OCI-LY3 (cell line): Measurements from ENCODE around the gene ATP8B3.

Source experiments
- H2AFZ ChIP-seq: fragments of 200-600, 300-600 bp; shearing (Covaris generic); 2 replicates; pipeline ENCODE4 v1.6.0; 2014; ENCODE audit warnings: antibody characterized with exemption, low read depth, low read length
- H3K27ac ChIP-seq: fragments of 200-600, 300-600 bp; sonication (generic); 2 replicates; pipeline ENCODE4 v1.5.1; 2014; ENCODE audit warnings: mild to moderate bottlenecking, low read length, moderate library complexity, mixed read lengths
- H3K27me3 ChIP-seq: fragments of 200-600, 300-600 bp; sonication (generic); 2 replicates; pipeline ENCODE4 v1.6.1; 2014; ENCODE audit warnings: low read depth, low read length, mixed read lengths
- H3K36me3 ChIP-seq: fragments of 200-600, 300-600 bp; sonication (generic); replicated peaks from 2 replicates; pipeline ENCODE3; 2014; ENCODE audit warnings: low read depth, low read length, mixed read lengths
- H3K4me1 ChIP-seq: fragments of 300-600, 200-600 bp; sonication (generic); 2 replicates; pipeline ENCODE4 v1.6.1; 2014; ENCODE audit warnings: low read length, mixed read lengths
- H3K4me2 ChIP-seq: fragments of 200-600, 300-600 bp; sonication (generic); 2 replicates; pipeline ENCODE4 v1.6.1; 2014; ENCODE audit warnings: low read length, mixed read lengths
- H3K4me3 ChIP-seq: fragments of 300-600, 200-600 bp; sonication (generic); 2 replicates; pipeline ENCODE4 v1.5.1; 2014; ENCODE audit warnings: antibody characterized with exemption, mild to moderate bottlenecking, low read length, moderate library complexity
- H3K79me2 ChIP-seq: fragments of 300-600, 200-600 bp; shearing (Covaris generic); 2 replicates; pipeline ENCODE4 v1.6.1; 2014; ENCODE audit warnings: mild to moderate bottlenecking, low read length, mixed read lengths
- H3K9ac ChIP-seq: fragments of 300-600, 200-600 bp; shearing (Covaris generic); 2 replicates; pipeline ENCODE4 v1.6.0; 2014; ENCODE audit warnings: mild to moderate bottlenecking, low read length, moderate library complexity
- H3K9me3 ChIP-seq: fragments of 200-600, 300-600 bp; shearing (Covaris generic); 2 replicates; pipeline ENCODE4 v1.6.1; 2014; ENCODE audit warnings: low read length, mixed read lengths; ENCODE audit not compliant: insufficient read depth
- H4K20me1 ChIP-seq: fragments of 200-600, 300-600 bp; sonication (generic); 2 replicates; pipeline ENCODE4 v1.6.1; 2016; ENCODE audit warnings: low read length, mixed read lengths; ENCODE audit not compliant: insufficient read depth
- CTCF ChIP-seq: fragments of 200-600, 300-600 bp; sonication (generic); IDR thresholded peaks from 2 replicates; pipeline ENCODE4 v1.5.1; 2014; ENCODE audit warnings: antibody characterized with exemption, low read length, low read depth
- EZH2phosphoT487 ChIP-seq: fragments of 200-600 bp; shearing (Covaris generic); IDR thresholded peaks from 2 replicates; pipeline ENCODE4 v1.6.1; 2018; ENCODE audit warnings: antibody characterized with exemption, mixed run types, low read depth

ATP8B3 gene

GRCh38 chr19:1850809-1851653 lies 39.0 kb upstream of the ATP8B3 start:
- no peak overlapping the region for H3K4me2 ChIP-seq
- TF ChIP-seq EZH2phosphoT487: no peak
- peak; percentile 35 for TF ChIP-seq CTCF
- peaks cover 48% of the 10 kb centered on the region for H3K4me1 ChIP-seq
- H3K36me3 ChIP-seq: no peaks in the 10 kb centered on the region
- H2AFZ ChIP-seq: no peak overlapping the region
- peaks cover 35% of the 10 kb centered on the region for H4K20me1 ChIP-seq
- no peak overlapping the region for H3K4me3 ChIP-seq
- no peaks in the 10 kb centered on the region for H3K9me3 ChIP-seq
- no peak overlapping the region for H3K9ac ChIP-seq
- peaks cover 69% of the 10 kb centered on the region for H3K79me2 ChIP-seq
- no peaks in the 10 kb centered on the region for H3K27me3 ChIP-seq
- H3K27ac ChIP-seq: no peak overlapping the region

GRCh38 chr19:1849886-1850398 lies 37.9 kb upstream of the ATP8B3 start:
- TF ChIP-seq CTCF (no peak), EZH2phosphoT487 (no peak)
- Histone ChIP-seq H3K27me3 (no peaks in the 10 kb centered on the region), H3K4me3 (no peak overlapping the region), H3K9ac (no peak overlapping the region), H3K9me3 (no peaks in the 10 kb centered on the region), H2AFZ (no peak overlapping the region), H3K27ac (no peak overlapping the region), H3K4me2 (no peak overlapping the region), H3K36me3 (no peaks in the 10 kb centered on the region), H3K79me2 (peaks cover 69% of the 10 kb centered on the region), H3K4me1 (peaks cover 38% of the 10 kb centered on the region), H4K20me1 (peaks cover 38% of the 10 kb centered on the region)

GRCh38 chr19:1849132-1849474 lies 37.0 kb upstream of the ATP8B3 start:
- peak overlapping the region; percentile 70 for H3K4me2 ChIP-seq
- H3K4me1 ChIP-seq: peaks cover 32% of the 10 kb centered on the region
- H3K9me3 ChIP-seq: no peaks in the 10 kb centered on the region
- peak overlapping the region; percentile 99 for H3K4me3 ChIP-seq
- H3K27ac ChIP-seq: peak overlapping the region; percentile 87
- TF ChIP-seq CTCF: no peak
- TF ChIP-seq EZH2phosphoT487: no peak
- H3K27me3 ChIP-seq: no peaks in the 10 kb centered on the region
- H3K79me2 ChIP-seq: peaks cover 69% of the 10 kb centered on the region
- peaks cover 39% of the 10 kb centered on the region for H4K20me1 ChIP-seq
- no peaks in the 10 kb centered on the region for H3K36me3 ChIP-seq
- peak overlapping the region; percentile 81 for H3K9ac ChIP-seq
- no peak overlapping the region for H2AFZ ChIP-seq

GRCh38 chr19:1848399-1849131 lies 36.5 kb upstream of the ATP8B3 start, which contains the start of gene REXO1:
TSS of gene REXO1 (minus strand) at chr19:1848483. CDS start at chr19:1848358, 125 bp downstream.
- peak within 1 kb of the TSS; percentile 81 for H3K9ac ChIP-seq
- H3K9me3 ChIP-seq: no peaks in the 10 kb centered on the region
- H3K36me3 ChIP-seq: no peaks in the 10 kb centered on the region
- peak within 1 kb of the TSS; percentile 99 for H3K4me3 ChIP-seq
- peaks cover 70% of the 10 kb centered on the region for H3K79me2 ChIP-seq
- H3K27me3 ChIP-seq: no peaks in the 10 kb centered on the region
- H3K4me2 ChIP-seq: peak within 1 kb of the TSS; percentile 99
- H3K4me1 ChIP-seq: peaks cover 27% of the 10 kb centered on the region
- H4K20me1 ChIP-seq: peaks cover 44% of the 10 kb centered on the region
- no peak within 1 kb of the TSS for H2AFZ ChIP-seq
- TF ChIP-seq CTCF (peak; percentile 96), EZH2phosphoT487 (no peak)
- H3K27ac ChIP-seq: peak within 1 kb of the TSS; percentile 87
